GM12872 (cell line): ENCODE measurements around the gene IL18RAP.

ENCODE experiments used
- TF ChIP-seq, protein P1 (sequence below): IDR thresholded peaks from 3 replicates; pipeline ENCODE4 v1.5.1; 2011; ENCODE audit warnings: low read depth, mild to moderate bottlenecking, low read length, moderate library complexity; ENCODE audit not compliant: insufficient read depth

IL18RAP gene

DNA sequence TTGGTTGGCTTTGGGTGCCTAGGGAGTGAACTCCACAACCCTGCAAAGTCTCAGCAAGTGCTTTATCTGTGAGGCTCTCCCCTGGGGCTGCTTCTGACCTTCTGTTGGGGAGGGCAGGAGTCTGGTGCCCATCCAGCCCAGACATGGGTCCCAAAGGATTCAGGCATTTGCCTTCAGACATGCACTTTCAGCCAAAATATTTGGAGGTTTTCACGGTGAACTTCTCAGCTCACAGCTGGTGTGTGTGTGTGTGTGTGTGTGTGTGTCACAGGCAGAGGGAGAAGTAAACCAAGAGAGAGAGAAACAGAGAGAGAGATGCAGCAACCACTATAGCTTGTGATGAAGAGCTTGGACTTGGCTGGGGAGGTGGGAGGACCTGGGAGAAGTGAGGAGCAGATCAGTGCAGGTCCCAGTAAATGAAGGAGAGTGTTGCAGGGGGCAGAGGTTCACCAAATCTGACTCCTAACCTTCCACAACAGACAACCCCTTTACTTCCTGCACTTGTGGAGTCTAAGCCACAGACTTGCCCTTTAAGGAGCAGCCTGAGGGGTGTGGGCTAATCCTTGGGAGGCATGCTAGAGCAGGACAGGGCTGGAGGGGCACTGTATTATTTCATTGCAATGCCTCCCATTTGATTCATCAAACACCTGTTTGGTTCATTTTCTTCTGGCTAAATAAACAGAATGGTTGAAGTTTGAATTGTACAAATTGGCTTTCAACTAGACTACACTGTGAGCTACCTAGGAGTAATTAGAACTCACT lies 64.2 kb downstream of the IL18RAP start:
- TF ChIP-seq, protein P1, sequence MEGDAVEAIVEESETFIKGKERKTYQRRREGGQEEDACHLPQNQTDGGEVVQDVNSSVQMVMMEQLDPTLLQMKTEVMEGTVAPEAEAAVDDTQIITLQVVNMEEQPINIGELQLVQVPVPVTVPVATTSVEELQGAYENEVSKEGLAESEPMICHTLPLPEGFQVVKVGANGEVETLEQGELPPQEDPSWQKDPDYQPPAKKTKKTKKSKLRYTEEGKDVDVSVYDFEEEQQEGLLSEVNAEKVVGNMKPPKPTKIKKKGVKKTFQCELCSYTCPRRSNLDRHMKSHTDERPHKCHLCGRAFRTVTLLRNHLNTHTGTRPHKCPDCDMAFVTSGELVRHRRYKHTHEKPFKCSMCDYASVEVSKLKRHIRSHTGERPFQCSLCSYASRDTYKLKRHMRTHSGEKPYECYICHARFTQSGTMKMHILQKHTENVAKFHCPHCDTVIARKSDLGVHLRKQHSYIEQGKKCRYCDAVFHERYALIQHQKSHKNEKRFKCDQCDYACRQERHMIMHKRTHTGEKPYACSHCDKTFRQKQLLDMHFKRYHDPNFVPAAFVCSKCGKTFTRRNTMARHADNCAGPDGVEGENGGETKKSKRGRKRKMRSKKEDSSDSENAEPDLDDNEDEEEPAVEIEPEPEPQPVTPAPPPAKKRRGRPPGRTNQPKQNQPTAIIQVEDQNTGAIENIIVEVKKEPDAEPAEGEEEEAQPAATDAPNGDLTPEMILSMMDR, result no peak

DNA sequence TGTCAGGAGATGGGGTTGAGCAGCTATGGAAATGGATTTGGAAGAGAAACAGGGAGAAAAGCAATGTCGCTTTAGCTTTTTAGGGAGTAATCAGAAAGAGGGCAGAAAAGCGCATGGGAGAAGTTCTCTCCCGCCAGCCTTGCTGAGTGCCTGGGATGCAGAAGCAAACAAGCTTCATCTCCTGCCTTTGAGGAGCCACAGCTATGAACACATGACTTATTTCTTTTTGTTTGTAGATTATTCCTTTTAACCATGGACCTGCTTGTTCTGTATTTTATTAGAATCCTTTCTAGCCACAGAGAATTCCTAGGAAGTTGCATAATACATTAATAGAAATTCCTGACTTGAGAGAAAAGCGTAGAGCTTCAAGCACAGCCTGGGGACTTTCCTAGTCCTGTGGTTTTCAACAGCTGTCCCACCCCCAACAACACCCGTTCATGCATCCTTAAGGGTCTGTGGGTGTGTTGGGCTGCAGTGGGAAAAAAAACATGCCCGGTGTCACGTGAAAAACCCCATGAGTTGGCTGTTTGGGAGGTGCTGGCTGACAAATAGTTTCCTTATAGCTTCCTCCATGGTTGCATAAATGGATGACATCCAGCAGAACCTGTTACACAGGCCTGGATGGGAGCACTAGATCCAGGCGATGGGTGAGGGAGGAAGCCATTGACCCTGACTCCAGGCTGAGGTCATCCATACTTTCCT lies 65.0 kb downstream of the IL18RAP start:
- TF ChIP-seq, protein P1, result no peak

DNA sequence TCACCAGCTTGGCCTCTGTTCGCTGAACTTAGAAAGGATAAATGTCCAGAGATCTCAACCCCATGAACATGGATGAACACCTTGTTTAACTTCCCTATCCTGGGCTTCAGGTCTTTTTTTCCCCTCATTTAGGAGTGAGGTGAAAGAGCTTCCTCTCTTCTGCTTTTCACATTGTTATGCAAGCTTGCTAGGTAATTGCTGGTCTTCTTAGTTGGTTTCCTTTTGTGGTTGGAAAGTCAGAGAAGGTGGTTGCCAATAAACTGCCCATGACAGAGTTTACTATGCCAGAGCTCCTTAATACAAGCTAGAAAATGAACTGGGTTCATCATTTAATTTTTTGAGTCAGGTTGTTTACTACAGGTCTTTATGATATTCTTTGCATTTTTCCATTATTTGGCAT lies 66.7 kb downstream of the IL18RAP start:
- TF ChIP-seq, protein P1, result no peak

DNA sequence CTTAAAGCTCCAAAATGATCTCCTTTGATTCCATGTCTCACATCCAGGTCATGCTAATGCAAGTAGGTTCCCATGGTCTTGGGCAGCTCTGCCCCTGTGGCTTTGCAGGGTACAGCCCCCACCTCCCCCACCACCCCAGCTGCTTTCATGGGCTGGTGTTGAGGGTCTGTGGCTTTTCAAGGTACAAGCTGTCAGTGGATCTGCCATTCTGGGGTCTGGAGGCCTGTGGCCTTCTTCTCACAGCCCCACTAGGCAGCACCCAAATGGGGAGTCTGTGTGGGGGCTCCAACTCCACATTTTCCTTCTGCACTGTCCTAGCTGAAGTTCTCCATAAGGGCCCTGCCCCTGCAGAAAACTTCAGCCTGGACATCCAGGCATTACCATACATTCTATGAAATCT lies 69.0 kb downstream of the IL18RAP start:
- TF ChIP-seq, protein P1, result no peak

DNA sequence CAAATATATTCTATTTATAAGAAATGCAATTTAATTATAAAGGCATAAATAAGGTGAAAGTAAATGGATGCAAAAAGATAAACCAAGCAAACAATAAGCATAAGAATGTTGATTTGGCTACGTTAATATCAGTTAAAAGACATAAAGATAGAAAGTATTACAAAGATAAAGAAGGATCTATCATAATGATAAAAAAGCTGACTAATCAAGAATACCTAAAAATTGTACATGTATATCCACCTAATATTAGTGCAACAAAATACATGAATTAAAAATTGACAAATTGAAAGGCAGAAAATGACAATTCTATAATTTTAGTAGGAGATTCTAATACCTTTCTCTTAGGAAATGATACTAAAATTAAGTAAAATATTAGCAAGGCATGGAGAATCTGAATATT lies 71.6 kb downstream of the IL18RAP start:
- TF ChIP-seq, protein P1, result no peak

DNA sequence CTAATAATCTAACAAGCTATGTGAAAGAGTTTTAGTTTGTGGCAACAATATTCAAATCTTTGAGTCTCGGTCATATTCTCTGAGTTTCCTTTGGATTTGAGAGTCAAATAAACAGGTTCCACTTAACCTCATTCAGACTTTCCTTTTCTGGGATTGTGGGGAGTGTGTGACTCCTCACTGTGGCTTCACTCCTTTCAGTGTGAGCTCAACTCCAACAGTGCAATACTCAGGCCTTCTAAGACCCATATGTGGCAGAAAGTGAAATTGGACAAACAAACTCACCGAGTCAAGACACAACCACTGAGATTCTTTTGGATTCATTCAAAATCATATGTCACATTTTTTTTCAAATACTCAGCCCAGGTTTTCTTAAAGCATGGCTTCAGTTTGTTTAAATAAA lies 75.5 kb downstream of the IL18RAP start:
- TF ChIP-seq, protein P1, result no peak

DNA sequence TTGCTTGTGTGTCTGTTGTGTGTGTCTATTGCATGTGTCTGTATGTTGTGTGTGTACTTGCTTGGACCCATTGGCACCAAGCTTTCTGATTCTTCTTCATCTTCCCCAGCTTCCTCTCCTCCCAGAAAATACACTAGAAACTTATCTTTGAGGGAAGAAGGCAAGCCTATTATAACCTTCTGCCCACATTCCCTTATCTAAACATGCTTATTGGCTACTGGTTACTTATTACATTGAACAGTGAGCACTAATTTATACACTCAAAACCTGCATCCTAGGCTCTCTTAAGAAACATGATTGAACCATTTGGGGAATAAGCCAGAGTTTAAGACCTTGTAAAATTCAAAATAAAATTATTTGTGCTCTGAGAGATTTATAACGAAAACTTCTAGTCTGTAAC lies 76.6 kb downstream of the IL18RAP start:
- TF ChIP-seq, protein P1, result no peak
